Measurements from ENCODE around the gene CASP1.

DNA sequence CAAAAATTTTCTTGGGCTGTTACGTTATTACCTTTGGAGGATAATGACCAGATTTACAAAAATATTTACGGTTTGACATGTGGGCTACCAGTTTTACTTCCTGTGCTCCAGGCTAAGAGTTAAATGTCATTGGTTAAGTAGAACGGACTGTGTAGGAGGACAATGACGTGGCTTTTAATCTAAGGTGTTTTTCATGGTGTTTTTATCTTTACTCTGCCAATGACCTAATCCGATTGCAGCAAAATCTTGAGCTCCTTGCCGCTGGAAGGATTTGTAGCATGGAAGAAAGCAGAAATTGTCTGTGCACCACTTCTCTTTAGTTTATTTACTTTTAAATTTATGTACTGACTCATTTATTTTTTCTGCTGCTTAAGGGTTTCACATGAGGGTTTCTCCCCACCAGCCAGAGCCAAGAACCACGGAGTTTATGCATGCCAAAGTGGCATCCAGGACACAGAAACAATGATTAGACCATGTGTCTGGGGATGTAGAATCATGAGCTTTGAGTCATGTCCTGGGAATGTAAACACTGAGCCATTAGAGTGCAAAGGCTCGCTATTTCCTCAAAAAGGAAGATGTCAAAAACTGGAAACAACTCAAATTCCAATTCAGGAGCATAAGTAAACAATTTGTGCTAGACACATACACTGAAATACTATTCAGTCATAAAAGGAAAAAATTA lies 12.1 kb upstream of the CASP1 start:
- TF ChIP-seq POLR2AphosphoS5 (IDR thresholded peaks at IDR 0.05) (peak; percentile 72 to 79), CTCF (IDR thresholded peaks at IDR 0.05) (no peak)

Data from upper lobe of left lung (tissue), 4 donors.